ENCODE data around the gene TRIM15. TPM values are rescaled to one million over a fixed set of nuclear protein-coding genes. Genes with fewer than 3 reads are reported as not detected.

The TRIM15 gene
- total RNA-seq, 1 donor from 2014 or later = not detected

DNA sequence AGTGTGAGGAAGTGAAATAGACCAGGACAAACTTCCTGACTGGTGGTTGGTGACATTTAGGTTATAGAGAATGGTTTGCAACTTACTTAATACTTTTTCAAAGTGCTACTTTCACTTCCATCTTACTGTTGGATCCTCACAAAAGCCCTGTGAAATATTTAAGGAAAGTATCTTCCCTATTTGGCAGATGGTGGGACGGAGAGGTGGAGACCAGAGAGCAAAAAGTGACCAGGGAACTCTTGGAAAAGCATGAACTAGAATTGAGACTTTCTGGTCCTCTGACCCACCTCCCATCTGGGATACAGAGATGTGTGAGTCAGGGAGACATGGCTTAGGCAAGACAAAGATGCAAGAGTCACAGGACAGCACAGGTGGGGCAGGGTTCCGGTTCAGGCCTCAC is 5.3 kb upstream of the TRIM15 start:
- no peak for DNase-seq (ENCODE audit: low spot score)
- H3K4me1 Mint-ChIP-seq (ENCODE audit: unreplicated experiment) = peaks cover 2% of the 10 kb centered on the region
- no peak overlapping the region for H3K27ac Mint-ChIP-seq (ENCODE audit: unreplicated experiment)
- TF ChIP-seq, protein P1, sequence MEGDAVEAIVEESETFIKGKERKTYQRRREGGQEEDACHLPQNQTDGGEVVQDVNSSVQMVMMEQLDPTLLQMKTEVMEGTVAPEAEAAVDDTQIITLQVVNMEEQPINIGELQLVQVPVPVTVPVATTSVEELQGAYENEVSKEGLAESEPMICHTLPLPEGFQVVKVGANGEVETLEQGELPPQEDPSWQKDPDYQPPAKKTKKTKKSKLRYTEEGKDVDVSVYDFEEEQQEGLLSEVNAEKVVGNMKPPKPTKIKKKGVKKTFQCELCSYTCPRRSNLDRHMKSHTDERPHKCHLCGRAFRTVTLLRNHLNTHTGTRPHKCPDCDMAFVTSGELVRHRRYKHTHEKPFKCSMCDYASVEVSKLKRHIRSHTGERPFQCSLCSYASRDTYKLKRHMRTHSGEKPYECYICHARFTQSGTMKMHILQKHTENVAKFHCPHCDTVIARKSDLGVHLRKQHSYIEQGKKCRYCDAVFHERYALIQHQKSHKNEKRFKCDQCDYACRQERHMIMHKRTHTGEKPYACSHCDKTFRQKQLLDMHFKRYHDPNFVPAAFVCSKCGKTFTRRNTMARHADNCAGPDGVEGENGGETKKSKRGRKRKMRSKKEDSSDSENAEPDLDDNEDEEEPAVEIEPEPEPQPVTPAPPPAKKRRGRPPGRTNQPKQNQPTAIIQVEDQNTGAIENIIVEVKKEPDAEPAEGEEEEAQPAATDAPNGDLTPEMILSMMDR (IDR thresholded peaks at IDR 0.05; ENCODE audit: unreplicated experiment) = no peak
- no peaks in the 10 kb centered on the region for H3K36me3 Mint-ChIP-seq (ENCODE audit: low read depth, unreplicated experiment)
- H3K9me3 Mint-ChIP-seq (ENCODE audit: unreplicated experiment) = no peaks in the 10 kb centered on the region
- peaks cover 3% of the 10 kb centered on the region for H3K27me3 Mint-ChIP-seq (ENCODE audit: unreplicated experiment)
- no peak overlapping the region for H3K4me3 Mint-ChIP-seq (ENCODE audit: unreplicated experiment)

DNA sequence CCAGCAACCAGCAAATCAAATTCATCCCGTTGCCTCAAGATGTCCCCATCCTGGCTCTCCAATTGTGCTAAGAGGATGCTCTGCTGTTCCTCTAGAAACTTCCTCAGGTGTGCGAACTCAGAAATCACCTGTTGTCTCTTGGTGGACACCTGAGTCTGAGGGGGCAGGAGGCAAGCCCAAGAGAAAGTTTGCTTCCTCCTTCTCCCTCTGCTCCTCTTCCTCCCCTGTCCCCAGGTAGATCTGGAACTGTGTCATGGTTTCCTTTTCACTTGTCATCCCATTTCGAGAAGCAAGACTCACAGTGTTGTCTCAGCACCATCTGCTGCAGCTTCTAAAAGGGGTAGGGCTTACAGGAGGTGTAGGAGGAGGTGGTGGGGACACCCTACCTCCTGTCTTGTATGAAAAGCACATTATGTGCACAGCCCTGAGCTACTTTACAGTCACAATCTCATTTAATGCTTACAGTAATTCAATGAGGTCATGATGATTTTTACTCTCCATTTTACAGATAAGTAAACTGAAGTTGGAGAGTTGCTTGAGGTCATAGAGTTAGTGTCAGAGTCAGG is 4.8 kb upstream of the TRIM15 start:
- Mint-ChIP-seq H3K4me1 (ENCODE audit: unreplicated experiment) (peaks cover 2% of the 10 kb centered on the region), H3K36me3 (ENCODE audit: low read depth, unreplicated experiment) (no peaks in the 10 kb centered on the region), H3K4me3 (ENCODE audit: unreplicated experiment) (no peak overlapping the region), H3K27me3 (ENCODE audit: unreplicated experiment) (peaks cover 2% of the 10 kb centered on the region), H3K9me3 (ENCODE audit: unreplicated experiment) (no peaks in the 10 kb centered on the region), H3K27ac (ENCODE audit: unreplicated experiment) (no peak overlapping the region)
- no peak for DNase-seq (ENCODE audit: low spot score)
- TF ChIP-seq, protein P1 (IDR thresholded peaks at IDR 0.05; ENCODE audit: unreplicated experiment) = no peak

DNA sequence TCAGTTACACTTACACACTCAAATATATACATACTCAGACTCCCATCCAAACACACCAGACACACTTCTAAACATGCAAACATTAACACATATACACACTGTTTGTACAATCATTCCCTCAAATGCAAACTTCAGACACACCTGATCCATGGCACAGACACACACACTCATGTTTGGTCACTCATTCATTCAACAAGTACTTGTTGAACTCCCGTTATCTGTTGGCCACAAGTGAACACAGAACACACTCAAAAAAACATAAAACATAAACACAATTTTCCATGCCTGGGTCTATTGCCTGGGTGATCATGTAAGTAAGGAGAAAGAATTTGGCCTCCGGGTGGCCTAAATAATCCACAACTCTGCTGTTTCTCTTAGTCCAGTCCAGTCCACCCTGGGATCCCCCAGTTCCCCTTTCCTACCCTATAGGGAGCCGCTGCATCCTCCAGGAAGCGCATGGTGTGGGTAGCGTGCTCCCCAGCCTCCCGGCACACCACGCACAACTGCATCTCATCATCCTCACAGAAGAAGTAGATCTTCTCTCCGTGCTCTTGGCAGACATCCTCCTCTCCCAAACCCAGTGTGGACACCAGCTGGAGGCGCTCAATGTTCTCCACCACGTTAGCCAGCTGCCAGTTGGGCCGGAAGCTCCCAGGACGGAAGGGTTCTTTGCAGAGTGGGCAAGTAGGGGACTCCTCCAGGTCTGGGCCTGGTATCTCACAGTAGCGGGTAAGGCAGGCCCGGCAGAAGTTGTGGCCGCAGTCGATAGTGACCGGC is 3.1 kb upstream of the TRIM15 start:
- no peak overlapping the region for H3K27ac Mint-ChIP-seq (ENCODE audit: unreplicated experiment)
- TF ChIP-seq, protein P1 (IDR thresholded peaks at IDR 0.05; ENCODE audit: unreplicated experiment) = no peak
- H3K4me1 Mint-ChIP-seq (ENCODE audit: unreplicated experiment) = peaks cover 2% of the 10 kb centered on the region
- DNase-seq (ENCODE audit: low spot score) = no peak
- no peaks in the 10 kb centered on the region for H3K36me3 Mint-ChIP-seq (ENCODE audit: low read depth, unreplicated experiment)
- H3K4me3 Mint-ChIP-seq (ENCODE audit: unreplicated experiment) = no peak overlapping the region
- H3K9me3 Mint-ChIP-seq (ENCODE audit: unreplicated experiment) = no peaks in the 10 kb centered on the region
- H3K27me3 Mint-ChIP-seq (ENCODE audit: unreplicated experiment) = peaks cover 3% of the 10 kb centered on the region

DNA sequence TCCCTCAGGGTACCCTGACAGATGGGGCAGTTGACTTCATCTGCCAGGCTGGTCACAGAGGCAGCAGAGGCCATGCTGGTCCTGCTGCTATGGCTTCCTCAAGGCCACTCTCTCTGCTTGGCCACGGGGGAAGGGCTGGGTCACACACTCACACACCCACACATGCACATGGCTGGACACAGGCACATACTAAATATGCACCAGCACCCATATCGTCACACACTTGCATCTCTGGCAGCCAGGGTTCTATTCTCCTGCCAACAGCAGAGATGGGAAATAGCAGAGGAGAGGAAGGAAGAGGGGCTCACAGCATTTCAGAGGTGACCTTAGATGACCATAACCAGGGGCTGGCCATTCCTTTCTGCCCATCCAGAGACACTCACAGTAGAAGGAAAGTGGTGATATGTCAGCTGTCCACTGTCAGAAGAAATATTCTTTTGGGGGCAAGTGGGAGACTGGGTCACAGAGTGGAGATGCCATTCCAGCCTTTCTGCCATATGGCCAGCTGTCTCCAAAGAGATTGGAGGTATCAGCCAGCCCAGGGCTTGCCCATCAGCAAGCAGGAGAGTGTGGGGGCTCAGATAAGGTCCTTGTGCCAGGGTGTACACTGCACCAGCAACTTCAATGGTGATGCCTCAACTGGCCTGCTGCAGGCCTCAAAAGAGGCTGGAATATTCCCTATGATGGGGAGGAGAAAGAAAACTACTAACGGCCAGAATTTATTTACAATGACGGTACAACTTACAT is 2.4 kb upstream of the TRIM15 start, which contains the start of gene TRIM10:
TSS of gene TRIM10 (minus strand) at position 427 of the 747 bp plus-strand sequence. CDS start at position 74, 353 bp downstream.
- Mint-ChIP-seq H3K27ac (ENCODE audit: unreplicated experiment) (no peak within 1 kb of the TSS), H3K4me1 (ENCODE audit: unreplicated experiment) (peaks cover 2% of the 10 kb centered on the region), H3K9me3 (ENCODE audit: unreplicated experiment) (no peaks in the 10 kb centered on the region), H3K27me3 (ENCODE audit: unreplicated experiment) (peaks cover 4% of the 10 kb centered on the region), H3K36me3 (ENCODE audit: low read depth, unreplicated experiment) (no peaks in the 10 kb centered on the region), H3K4me3 (ENCODE audit: unreplicated experiment) (no peak within 1 kb of the TSS)
- TF ChIP-seq, protein P1 (IDR thresholded peaks at IDR 0.05; ENCODE audit: unreplicated experiment) = no peak
- no peak for DNase-seq (ENCODE audit: low spot score)
